HG02642 (cell line): ENCODE data around the gene E4F1.
"Not testable (repeated sequence)": the region's sequence is repeated elsewhere in the genome, so short reads cannot be mapped to it uniquely, and the experiment has no call there.

Experiments used
- ATAC-seq: cut with Tn5 transposase; IDR thresholded peaks from one replicate; pipeline ENCODE4 v1.9.1; 2021; ENCODE audit warnings: mild to moderate bottlenecking; ENCODE audit not compliant: unreplicated experiment, poor library complexity

Gene E4F1

GRCh38 chr16:2238838-2239675 lies 15.7 kb downstream of the E4F1 start:
- no peak for ATAC-seq

- not testable (repeated sequence) for ATAC-seq
Observed at GRCh38 chr16:2240331-2240730, 16.9 kb downstream of the E4F1 start.

- no peak for ATAC-seq
Observed at GRCh38 chr16:2242598-2242997, 19.2 kb downstream of the E4F1 start.

GRCh38 chr16:2243031-2243528 lies 19.7 kb downstream of the E4F1 start:
- ATAC-seq: no peak

GRCh38 chr16:2243781-2244180 lies 20.4 kb downstream of the E4F1 start:
- ATAC-seq: no peak

GRCh38 chr16:2244301-2244700 lies 20.9 kb downstream of the E4F1 start:
- no peak for ATAC-seq

GRCh38 chr16:2244926-2245795 lies 21.8 kb downstream of the E4F1 start:
- no peak for ATAC-seq

- no peak for ATAC-seq
Observed at GRCh38 chr16:2246301-2246885, 23.0 kb downstream of the E4F1 start.

- no peak for ATAC-seq
Observed at GRCh38 chr16:2250652-2251295, 27.4 kb downstream of the E4F1 start.

GRCh38 chr16:2251296-2252111 lies 28.1 kb downstream of the E4F1 start, which contains the start of gene ECI1:
ECI1 (minus strand) TSS chr16:2251587; CDS start chr16:2251566, 21 bp downstream.
- ATAC-seq: peak; percentile 89

- ATAC-seq: no peak
Observed at GRCh38 chr16:2252806-2253148, 29.4 kb downstream of the E4F1 start.

- ATAC-seq: no peak
Observed at GRCh38 chr16:2253293-2253692, 29.9 kb downstream of the E4F1 start.

GRCh38 chr16:2256531-2257140 lies 33.2 kb downstream of the E4F1 start:
- no peak for ATAC-seq

GRCh38 chr16:2257726-2258125 lies 34.3 kb downstream of the E4F1 start:
- ATAC-seq: no peak

- ATAC-seq: not testable (repeated sequence)
Observed at GRCh38 chr16:2258530-2258929, 35.1 kb downstream of the E4F1 start.

- no peak for ATAC-seq
Observed at GRCh38 chr16:2260250-2260649, 36.9 kb downstream of the E4F1 start.

- not testable (repeated sequence) for ATAC-seq
Observed at GRCh38 chr16:2263026-2263425, 39.6 kb downstream of the E4F1 start.

- ATAC-seq: not testable (repeated sequence)
Observed at GRCh38 chr16:2266887-2267286, 43.5 kb downstream of the E4F1 start.

GRCh38 chr16:2267505-2267912 lies 44.1 kb downstream of the E4F1 start:
- peak; percentile 71 for ATAC-seq
